ENCODE data around the gene ABO.
"Not testable (repeated sequence)": the region's sequence is repeated elsewhere in the genome, so short reads cannot be mapped to it uniquely, and the experiment has no call there.

ABO gene

DNA sequence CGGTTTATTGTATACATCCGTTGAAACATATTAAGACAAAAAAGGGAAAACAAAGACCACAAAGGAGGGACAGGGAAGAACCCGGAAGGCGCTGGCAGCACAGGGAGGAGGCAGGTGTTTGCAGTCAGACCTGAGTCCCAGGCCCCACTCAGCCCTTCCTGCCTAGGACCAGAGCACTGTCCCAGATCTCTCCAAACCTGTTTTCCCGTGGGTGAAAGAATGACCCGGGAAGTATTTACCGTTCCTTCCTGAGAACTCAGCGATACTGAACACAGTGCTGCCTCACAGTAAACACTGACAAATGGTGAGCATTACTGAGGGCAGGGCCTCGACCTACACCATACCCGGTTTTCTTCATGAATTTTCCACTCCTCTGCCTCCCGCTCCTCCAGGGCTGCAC lies 1.2 kb downstream of the ABO start:
- ChIA-PET CTCF (no interaction called here), POLR2A (no interaction called here)
- TF ChIP-seq, protein P1, sequence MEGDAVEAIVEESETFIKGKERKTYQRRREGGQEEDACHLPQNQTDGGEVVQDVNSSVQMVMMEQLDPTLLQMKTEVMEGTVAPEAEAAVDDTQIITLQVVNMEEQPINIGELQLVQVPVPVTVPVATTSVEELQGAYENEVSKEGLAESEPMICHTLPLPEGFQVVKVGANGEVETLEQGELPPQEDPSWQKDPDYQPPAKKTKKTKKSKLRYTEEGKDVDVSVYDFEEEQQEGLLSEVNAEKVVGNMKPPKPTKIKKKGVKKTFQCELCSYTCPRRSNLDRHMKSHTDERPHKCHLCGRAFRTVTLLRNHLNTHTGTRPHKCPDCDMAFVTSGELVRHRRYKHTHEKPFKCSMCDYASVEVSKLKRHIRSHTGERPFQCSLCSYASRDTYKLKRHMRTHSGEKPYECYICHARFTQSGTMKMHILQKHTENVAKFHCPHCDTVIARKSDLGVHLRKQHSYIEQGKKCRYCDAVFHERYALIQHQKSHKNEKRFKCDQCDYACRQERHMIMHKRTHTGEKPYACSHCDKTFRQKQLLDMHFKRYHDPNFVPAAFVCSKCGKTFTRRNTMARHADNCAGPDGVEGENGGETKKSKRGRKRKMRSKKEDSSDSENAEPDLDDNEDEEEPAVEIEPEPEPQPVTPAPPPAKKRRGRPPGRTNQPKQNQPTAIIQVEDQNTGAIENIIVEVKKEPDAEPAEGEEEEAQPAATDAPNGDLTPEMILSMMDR (IDR thresholded peaks at IDR 0.05; ENCODE audit: control extremely low read depth, extremely low read depth, low read depth, missing control alignments), result no peak

DNA sequence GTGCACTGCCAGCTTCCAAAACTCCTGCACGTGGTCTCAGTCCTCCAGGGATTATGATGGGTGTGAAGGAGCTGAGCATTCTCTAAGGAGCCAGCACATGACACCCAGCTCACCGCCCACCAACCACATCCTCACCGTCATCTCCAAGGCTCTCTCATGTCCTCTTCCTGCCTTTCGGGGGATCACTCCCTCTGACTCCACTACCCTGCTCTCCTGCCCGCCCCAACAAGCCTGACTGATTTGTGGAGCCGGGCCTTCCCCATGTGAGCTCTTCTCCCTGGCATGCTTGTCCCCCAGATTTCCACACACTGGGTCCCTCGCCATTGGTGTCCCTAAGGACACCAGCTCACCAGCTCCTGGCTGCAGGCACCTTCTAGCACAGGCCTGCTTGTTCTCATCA lies 1.9 kb downstream of the ABO start:
- ChIA-PET CTCF (no interaction called here), POLR2A (no interaction called here)
- TF ChIP-seq, protein P1 (IDR thresholded peaks at IDR 0.05; ENCODE audit: control extremely low read depth, extremely low read depth, low read depth, missing control alignments), result no peak
- DNase-seq (ENCODE audit: extremely low spot score), result no peak

More for the DNA sequence above, 1.2 kb downstream of the ABO start:
- DNase-seq (ENCODE audit: extremely low spot score), result no peak

DNA sequence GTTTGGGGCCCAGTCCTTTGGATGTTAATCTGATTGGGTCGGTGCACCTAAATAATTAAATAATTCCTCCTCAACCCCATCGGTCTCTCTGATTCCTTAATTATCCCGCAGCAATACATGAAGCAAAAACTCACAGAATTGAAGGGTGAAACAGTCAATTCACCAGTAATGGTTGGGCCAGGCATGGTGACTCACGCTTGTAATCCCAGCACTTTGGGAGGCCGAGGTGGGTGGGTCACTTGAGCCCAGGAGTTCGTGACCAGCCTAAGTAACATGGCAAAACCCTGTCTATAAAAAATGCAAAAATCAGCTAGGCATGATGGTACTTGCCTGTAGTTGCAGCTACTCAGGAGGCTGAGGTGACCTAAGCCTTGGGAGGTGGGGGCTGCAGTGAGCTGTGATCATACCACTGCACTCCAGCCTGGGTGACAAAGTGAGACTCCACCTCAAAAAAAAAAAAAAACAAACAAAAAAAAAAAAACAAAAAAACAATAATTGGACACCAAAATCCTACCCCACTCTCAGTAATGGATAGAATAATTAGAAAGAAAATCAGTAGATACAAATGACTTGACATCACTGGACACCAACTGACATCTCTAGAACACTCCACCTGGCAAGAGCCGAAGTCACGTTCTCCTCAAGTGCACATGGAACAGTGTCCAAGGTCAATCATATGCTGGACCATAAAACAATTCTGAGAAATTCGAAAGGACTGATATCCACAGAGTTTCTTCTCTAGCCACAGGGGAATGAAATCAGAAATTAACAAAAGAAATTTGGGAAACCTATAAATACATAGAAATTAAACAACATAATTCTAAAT lies 5.3 kb downstream of the ABO start:
- TF ChIP-seq, protein P1 (IDR thresholded peaks at IDR 0.05; ENCODE audit: control extremely low read depth, extremely low read depth, low read depth, missing control alignments), result no peak
- ChIA-PET CTCF (interaction anchor here (1.8 kb wide), 1 partner anchor 83 kb away, joined by 6 read pairs; no protein-coding TSS in a partner anchor), POLR2A (no interaction called here)
- DNase-seq (ENCODE audit: extremely low spot score), result no peak

GRCh38 chr9:133269136-133269535 lies 5.9 kb downstream of the ABO start:
- DNase-seq (ENCODE audit: extremely low spot score); CTCF ChIA-PET; POLR2A ChIA-PET: not testable (repeated sequence)

DNA sequence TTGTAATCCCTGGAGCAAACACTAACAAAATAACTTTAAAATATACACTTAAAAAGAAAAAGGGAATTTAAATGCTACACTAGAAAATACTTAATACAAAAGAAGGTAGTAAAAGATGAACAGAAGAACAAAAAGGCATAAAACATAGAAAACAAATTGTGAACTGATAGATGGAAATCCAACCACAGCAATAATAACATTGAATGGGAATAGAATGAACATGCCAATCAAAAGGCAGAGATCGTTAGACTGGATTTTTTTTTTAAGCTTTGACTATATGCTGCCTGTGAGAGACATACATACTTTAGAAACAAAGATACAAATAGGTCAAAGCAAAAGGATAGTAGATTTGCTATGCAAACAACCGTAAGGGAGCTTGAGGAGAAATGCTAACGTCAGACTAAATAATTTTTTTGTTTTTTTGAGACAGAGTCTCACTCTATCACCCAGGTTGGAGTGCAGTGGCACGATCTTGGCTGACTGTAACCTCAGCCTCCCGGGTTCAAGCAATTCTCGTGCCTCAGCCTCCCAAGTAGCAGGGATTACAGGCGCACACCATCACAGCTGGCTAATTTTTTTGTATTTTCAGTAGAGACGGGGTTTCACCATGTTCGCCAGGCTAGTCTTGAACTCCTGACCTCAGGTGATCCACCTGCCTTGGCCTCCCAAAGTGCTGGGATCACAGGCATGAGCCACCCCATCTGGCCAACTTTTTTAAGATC lies 6.5 kb downstream of the ABO start:
- TF ChIP-seq, protein P1 (IDR thresholded peaks at IDR 0.05; ENCODE audit: control extremely low read depth, extremely low read depth, low read depth, missing control alignments), result no peak
- DNase-seq (ENCODE audit: extremely low spot score), result no peak
- POLR2A ChIA-PET, result no interaction called here
- CTCF ChIA-PET, result no interaction called here

DNA sequence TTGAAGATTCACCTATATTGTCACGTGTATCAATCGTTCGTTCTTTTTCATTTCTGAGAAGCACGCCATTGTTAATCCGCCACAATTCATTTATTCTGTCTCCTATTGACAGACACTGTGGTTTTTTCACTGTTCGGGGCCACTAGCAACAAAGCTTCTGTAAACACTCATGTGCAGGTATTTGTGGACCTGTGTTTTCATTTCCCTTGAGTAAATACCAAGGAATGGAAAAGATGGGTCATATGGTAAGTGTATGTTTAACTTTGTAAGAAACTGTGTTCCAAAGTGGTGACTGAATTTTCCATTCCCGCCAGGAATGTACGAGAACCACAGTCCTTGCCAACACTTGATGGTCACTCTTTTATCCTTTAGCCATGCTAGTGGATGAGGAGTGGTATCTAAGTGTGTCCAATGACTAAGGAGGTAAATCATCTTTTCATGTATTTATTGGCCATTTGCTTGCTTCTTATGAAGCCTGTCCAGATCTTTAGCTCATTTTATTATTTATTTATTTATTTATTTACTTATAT lies 10.7 kb downstream of the ABO start:
- TF ChIP-seq, protein P1 (IDR thresholded peaks at IDR 0.05; ENCODE audit: control extremely low read depth, extremely low read depth, low read depth, missing control alignments), result no peak
- CTCF ChIA-PET, result no interaction called here
- DNase-seq (ENCODE audit: extremely low spot score), result no peak
- POLR2A ChIA-PET, result no interaction called here

DNA sequence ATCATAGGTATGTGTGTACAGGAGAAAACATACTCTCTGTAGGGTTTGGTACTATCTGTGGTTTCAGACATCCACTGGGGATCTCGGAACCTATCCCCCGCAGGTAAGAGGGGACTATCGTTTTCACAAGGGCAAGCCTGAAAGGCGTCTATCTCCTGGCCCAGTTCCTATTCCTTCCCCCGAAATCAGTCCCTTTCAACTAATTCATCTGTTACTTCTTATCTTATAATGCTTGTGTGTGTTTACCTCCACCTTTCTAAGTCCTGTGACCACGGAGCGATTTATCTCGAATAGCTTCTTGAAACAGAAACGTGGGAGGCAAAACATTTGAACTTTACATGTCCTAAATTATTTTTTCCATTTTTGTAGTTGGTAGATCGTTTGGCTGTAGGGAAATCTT lies 11.4 kb downstream of the ABO start:
- ChIA-PET POLR2A (no interaction called here), CTCF (no interaction called here)
- DNase-seq (ENCODE audit: extremely low spot score), result no peak
- TF ChIP-seq, protein P1 (IDR thresholded peaks at IDR 0.05; ENCODE audit: control extremely low read depth, extremely low read depth, low read depth, missing control alignments), result no peak

Measured in GM10248 (cell line).